ENCODE measurements around the gene SYCE3.

Gene SYCE3

GRCh38 chr22:50576070-50576469 is 13.4 kb upstream of the SYCE3 start:
- no peak for DNase-seq (ENCODE audit: low read depth in 2 of 2)

GRCh38 chr22:50575426-50575941 is 12.8 kb upstream of the SYCE3 start:
- DNase-seq (ENCODE audit: low read depth in 2 of 2): no peak

GRCh38 chr22:50574383-50574755 is 11.7 kb upstream of the SYCE3 start:
- no peak for DNase-seq (ENCODE audit: low read depth in 2 of 2)

GRCh38 chr22:50573491-50574382 is 11.0 kb upstream of the SYCE3 start:
- no peak for DNase-seq (ENCODE audit: low read depth in 2 of 2)

- no peak for DNase-seq (ENCODE audit: low read depth in 2 of 2)
Observed at GRCh38 chr22:50572965-50573364, 10.2 kb upstream of the SYCE3 start.

- DNase-seq (ENCODE audit: low read depth in 2 of 2): no peak
Observed at GRCh38 chr22:50571264-50572175, 8.8 kb upstream of the SYCE3 start.

GRCh38 chr22:50570861-50571260 is 8.1 kb upstream of the SYCE3 start:
- DNase-seq (ENCODE audit: low read depth in 2 of 2): no peak

GRCh38 chr22:50569896-50570535 is 7.3 kb upstream of the SYCE3 start:
- no peak for DNase-seq (ENCODE audit: low read depth in 2 of 2)

GRCh38 chr22:50569041-50569459 is 6.3 kb upstream of the SYCE3 start:
- no peak for DNase-seq (ENCODE audit: low read depth in 2 of 2)

GRCh38 chr22:50568626-50569025 is 5.9 kb upstream of the SYCE3 start:
- DNase-seq (ENCODE audit: low read depth in 2 of 2): no peak

- no peak for DNase-seq (ENCODE audit: low read depth in 2 of 2)
Observed at GRCh38 chr22:50567721-50568252, 5.1 kb upstream of the SYCE3 start.

- DNase-seq (ENCODE audit: low read depth in 2 of 2): no peak
Observed at GRCh38 chr22:50564289-50564688, 1.6 kb upstream of the SYCE3 start.

- DNase-seq (ENCODE audit: low read depth in 2 of 2): no peak
Observed at GRCh38 chr22:50563413-50564160, 868 bp upstream of the SYCE3 start.

GRCh38 chr22:50561401-50562358 is 1.0 kb downstream of the SYCE3 start:
- DNase-seq (ENCODE audit: low read depth in 2 of 2): no peak

- no peak for DNase-seq (ENCODE audit: low read depth in 2 of 2)
Observed at GRCh38 chr22:50560034-50560433, 2.7 kb downstream of the SYCE3 start.

- no peak for DNase-seq (ENCODE audit: low read depth in 2 of 2)
Observed at GRCh38 chr22:50556703-50557102, 6.0 kb downstream of the SYCE3 start.

GRCh38 chr22:50553310-50553709 is 9.4 kb downstream of the SYCE3 start:
- no peak for DNase-seq (ENCODE audit: low read depth in 2 of 2)

- no peak for DNase-seq (ENCODE audit: low read depth in 2 of 2)
Observed at GRCh38 chr22:50551160-50551752, 11.5 kb downstream of the SYCE3 start.

- DNase-seq (ENCODE audit: low read depth in 2 of 2): no peak
Observed at GRCh38 chr22:50550395-50550794, 12.3 kb downstream of the SYCE3 start.
